Neutrophil (primary cell): ENCODE data around the gene GATD1.

Source experiments
- H3K27ac ChIP-seq: fragments of 200-600 bp; sonication (generic); 2 replicates; pipeline ENCODE4 v1.5.1; 2016; ENCODE audit warnings: mild to moderate bottlenecking, moderate library complexity
- H3K27me3 ChIP-seq: fragments of 200-600 bp; sonication (generic); 2 replicates; pipeline ENCODE4 v1.6.0; 2016; ENCODE audit warnings: mild to moderate bottlenecking
- H3K36me3 ChIP-seq: fragments of 200-600 bp; sonication (generic); 2 replicates; pipeline ENCODE4 v1.5.1; 2017
- H3K4me1 ChIP-seq, 2 experiments: fragments of 200-600 bp in 1 of 2; sonication (generic) in 1 of 2; 1 replicate in 1 of 2; 2 replicates in 1 of 2; pipeline versions ENCODE4 v1.5.1 to v1.6.1; 2013 to 2016; ENCODE audit warnings: low read depth in 1 of 2, low read length in 1 of 2, mild to moderate bottlenecking in 1 of 2, moderate library complexity in 1 of 2; ENCODE audit not compliant: control insufficient read depth in 1 of 2, insufficient read depth in 1 of 2
- H3K4me3 ChIP-seq, 2 experiments: fragments of 200-600 bp in 1 of 2; sonication (generic) in 1 of 2; 1 replicate in 1 of 2; 2 replicates in 1 of 2; pipeline ENCODE4 v1.5.1; 2013 to 2016; ENCODE audit warnings: low read depth in 1 of 2, low read length in 1 of 2, mild to moderate bottlenecking in 1 of 2, moderate library complexity in 1 of 2
- H3K9me3 ChIP-seq: fragments of 200-600 bp; sonication (generic); 2 replicates; pipeline ENCODE4 v1.5.1; 2016
- CTCF ChIP-seq: fragments of 200-600 bp; sonication (generic); IDR thresholded peaks from 2 replicates; pipeline ENCODE4 v1.5.1; 2016; ENCODE audit warnings: antibody characterized with exemption

Gene GATD1

GRCh38 chr11:813456-814096, 36.3 kb upstream of the GATD1 start:
- H3K27ac ChIP-seq = no peak overlapping the region
- peaks cover 19% of the 10 kb centered on the region for H3K36me3 ChIP-seq
- H3K27me3 ChIP-seq = no peaks in the 10 kb centered on the region
- H3K9me3 ChIP-seq = no peaks in the 10 kb centered on the region
- no peak overlapping the region for H3K4me3 ChIP-seq
- H3K4me1 ChIP-seq = peaks cover 30% of the 10 kb centered on the region in 2 experiments
- TF ChIP-seq CTCF = no peak

- Histone ChIP-seq H3K36me3 (peaks cover 19% of the 10 kb centered on the region), H3K4me3 (no peak overlapping the region), H3K4me1 (peaks cover 28 to 31% of the 10 kb centered on the region in 2 experiments), H3K9me3 (no peaks in the 10 kb centered on the region), H3K27ac (no peak overlapping the region), H3K27me3 (no peaks in the 10 kb centered on the region)
- no peak for TF ChIP-seq CTCF
These were observed 35.8 kb upstream of the GATD1 start for GRCh38 chr11:813072-813455.

GRCh38 chr11:812390-812789, 35.1 kb upstream of the GATD1 start:
- Histone ChIP-seq H3K4me1 (peaks cover 27 to 31% of the 10 kb centered on the region in 2 experiments), H3K27me3 (no peaks in the 10 kb centered on the region), H3K9me3 (no peaks in the 10 kb centered on the region), H3K36me3 (peaks cover 19% of the 10 kb centered on the region), H3K27ac (no peak overlapping the region), H3K4me3 (no peak overlapping the region)
- no peak for TF ChIP-seq CTCF

GRCh38 chr11:811446-812245, 34.4 kb upstream of the GATD1 start:
- Histone ChIP-seq H3K9me3 (no peaks in the 10 kb centered on the region), H3K4me1 (peaks cover 27 to 31% of the 10 kb centered on the region in 2 experiments), H3K27ac (no peak overlapping the region), H3K4me3 (no peak overlapping the region), H3K27me3 (no peaks in the 10 kb centered on the region), H3K36me3 (peaks cover 19% of the 10 kb centered on the region)
- no peak for TF ChIP-seq CTCF

- Histone ChIP-seq H3K27ac (peak overlapping the region; percentile 93), H3K4me3 (peak overlapping the region; percentile 59 to 98), H3K9me3 (no peaks in the 10 kb centered on the region), H3K27me3 (no peaks in the 10 kb centered on the region), H3K36me3 (peaks cover 19% of the 10 kb centered on the region), H3K4me1 (peaks cover 33 to 37% of the 10 kb centered on the region in 2 experiments)
- no peak for TF ChIP-seq CTCF
These were observed 32.8 kb upstream of the GATD1 start for GRCh38 chr11:810040-810567.
